Stimulated activated CD4-positive, alpha-beta T cell treated with anti-CD3 and anti-CD28 coated beads, Interleukin-4, amount 100 ng/mL, for 4 hours (primary cell): ENCODE data around the gene KIF26B.

ENCODE experiments used
- DNase-seq, 2 experiments: peaks; one replicate each; pipeline ENCODE4 v3.0.0-alpha.2; 2020

KIF26B gene

DNA sequence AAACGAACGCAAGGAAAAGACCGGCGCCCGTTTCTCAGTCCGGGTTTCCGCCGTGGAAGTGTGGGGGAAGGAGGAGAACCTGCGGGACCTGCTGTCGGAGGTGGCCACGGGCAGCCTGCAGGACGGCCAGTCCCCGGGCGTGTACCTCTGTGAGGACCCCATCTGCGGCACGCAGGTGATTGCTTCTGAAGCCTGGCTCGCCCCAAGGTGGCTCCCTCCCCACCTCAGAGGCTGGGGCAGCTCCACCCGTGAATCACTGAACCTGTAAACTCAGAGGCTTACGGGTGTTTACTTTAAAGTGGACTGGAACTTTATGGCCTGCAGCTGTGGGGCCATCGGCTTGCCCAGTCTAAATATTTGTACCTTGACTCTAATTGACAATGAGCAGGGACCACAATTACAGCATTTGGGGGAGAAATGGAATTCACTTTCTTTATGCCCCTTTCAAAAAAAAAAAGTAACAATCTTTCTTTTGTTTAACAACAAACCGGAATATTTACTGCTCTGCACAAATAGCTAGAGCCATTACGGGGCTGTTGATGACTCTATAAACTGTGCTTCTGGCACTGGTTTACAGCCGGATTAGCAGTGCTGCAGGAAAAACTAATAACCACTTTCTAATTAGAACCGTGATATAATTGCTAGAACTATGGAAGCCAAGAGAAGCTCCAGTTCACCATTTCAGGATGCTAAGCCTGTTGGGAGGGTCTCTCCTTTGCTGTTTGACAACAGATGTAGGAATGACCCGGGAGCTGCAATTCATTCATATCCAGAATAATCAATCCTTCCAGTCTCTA is 454.8 kb downstream of the KIF26B start:
- no peak for DNase-seq

DNA sequence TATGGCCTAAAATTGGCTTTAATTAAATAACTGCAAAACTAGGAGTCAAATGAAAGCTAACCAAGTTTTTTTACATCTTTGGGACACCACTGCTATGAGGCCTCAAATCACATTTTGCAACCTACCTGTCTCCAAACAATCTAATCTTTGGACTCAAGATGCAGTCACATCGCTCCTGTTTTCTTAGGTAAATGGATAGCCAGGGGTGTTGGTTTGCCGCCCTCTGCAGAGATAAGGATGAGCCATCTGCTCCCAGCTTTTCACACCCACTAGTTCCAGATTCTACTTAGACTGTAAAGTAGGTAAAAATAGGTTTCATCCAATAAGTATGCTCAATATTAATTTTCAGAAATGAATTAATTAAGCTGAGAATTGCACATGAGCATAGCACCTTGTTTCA is 456.5 kb downstream of the KIF26B start:
- DNase-seq, result no peak

- no peak for DNase-seq
These were observed 459.7 kb downstream of the KIF26B start for GRCh38 chr1:245614476-245614875.

GRCh38 chr1:245615001-245615400 is 460.2 kb downstream of the KIF26B start:
- no peak for DNase-seq

GRCh38 chr1:245621589-245621988 is 466.8 kb downstream of the KIF26B start:
- DNase-seq, result peak in 1 of 2 experiments; percentile 6

DNA sequence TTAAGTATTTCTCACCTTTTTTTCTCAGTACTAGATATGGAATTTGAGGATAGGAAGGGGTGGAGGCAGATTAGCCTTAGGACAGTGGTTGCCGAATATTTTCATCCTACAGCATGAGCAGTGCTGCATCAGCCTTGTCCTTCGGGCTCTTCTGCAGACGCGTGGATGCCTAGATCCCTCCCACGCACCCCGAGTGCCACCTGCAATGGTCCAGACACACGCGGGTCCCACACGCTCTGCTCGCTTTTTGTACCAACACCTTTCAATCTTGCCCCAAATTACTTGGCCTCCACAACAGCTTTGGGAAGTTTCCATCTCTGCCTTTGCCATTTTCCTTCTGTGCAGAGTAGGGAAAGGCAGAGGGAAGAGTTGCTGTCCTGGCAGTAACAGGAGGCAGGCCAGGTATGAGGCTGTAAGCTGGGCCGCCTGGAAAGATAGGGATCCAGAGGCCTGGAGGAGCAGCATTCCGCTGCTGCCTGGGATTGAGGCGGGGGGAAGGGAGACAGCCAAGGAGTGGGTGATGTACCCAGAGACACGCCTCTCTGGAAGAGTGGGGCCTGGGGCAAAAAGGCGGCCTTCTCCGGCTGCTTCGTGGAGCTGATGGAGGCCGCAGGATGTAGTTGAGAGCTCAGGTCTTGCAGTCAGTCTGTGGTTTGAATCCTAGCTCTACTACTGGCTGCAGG is 467.7 kb downstream of the KIF26B start:
- DNase-seq, result no peak

GRCh38 chr1:245641384-245641783 is 486.6 kb downstream of the KIF26B start:
- no peak for DNase-seq

GRCh38 chr1:245645406-245645805 is 490.6 kb downstream of the KIF26B start:
- DNase-seq, result no peak

GRCh38 chr1:245645894-245646293 is 491.1 kb downstream of the KIF26B start:
- DNase-seq, result no peak

DNA sequence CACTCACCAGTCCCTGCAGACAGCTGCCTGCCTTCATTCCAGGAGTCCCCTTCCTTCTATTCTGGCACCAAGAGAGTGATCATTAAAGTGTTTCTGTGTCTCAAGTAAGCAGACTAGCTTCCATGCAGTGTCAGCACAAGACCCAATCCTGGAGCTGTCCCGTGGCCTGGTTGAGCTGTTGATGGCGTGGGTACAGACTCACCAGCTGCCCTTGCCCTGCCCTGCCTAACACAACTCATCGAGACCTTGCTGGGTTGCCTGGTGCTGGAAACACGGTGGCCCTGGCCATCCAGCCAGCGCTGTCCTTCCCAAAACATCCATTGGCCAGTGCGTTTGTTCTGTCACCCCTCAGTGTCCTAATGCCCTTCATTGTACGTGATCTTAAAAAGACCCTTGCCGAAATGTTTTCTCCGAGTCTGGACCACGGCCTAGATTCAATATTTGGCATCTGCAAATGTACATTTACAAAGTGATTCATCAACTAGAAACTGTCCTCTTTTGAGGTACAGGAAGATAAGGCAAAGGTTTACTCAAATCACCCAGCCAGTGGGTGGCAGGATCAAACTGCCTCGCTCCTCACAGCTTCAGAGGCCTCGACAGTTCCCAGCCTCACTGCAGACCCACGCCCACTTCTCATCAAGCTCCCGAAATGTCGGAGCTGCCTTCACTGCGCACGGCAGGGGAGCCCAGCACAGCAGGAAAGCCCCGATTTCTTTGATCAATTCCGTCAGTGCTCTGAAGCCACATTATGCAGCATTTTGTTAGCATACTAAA is 494.2 kb downstream of the KIF26B start:
- DNase-seq, result no peak

GRCh38 chr1:245649666-245650065 is 494.9 kb downstream of the KIF26B start:
- DNase-seq, result no peak

GRCh38 chr1:245650441-245650960 is 495.7 kb downstream of the KIF26B start:
- no peak for DNase-seq

- DNase-seq, result no peak
These were observed 496.3 kb downstream of the KIF26B start for GRCh38 chr1:245651093-245651492.

DNA sequence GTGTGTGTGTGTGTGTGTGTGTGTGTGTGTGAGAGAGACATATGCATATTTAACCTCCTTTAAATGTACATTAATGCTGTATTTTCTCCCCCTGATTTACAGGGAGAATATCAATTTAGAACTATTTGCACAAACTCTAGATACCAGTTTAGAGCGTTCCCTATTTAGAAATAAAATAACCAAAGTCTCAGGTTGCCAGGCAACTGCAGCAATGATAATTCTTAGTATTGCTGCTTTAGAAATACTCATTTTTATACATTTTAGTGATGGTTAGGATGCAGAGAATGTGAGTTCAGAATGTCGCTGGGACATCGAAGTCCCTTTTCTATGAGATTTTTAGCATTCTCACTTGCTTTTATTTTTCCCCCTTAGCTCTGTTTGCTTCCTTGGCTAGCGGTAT is 497.3 kb downstream of the KIF26B start:
- no peak for DNase-seq

- no peak for DNase-seq
These were observed 498.1 kb downstream of the KIF26B start for GRCh38 chr1:245652660-245653427.

- DNase-seq, result no peak
These were observed 499.8 kb downstream of the KIF26B start for GRCh38 chr1:245654460-245655050.

- no peak for DNase-seq
These were observed 501.5 kb downstream of the KIF26B start for GRCh38 chr1:245656189-245656717.

- no peak for DNase-seq
These were observed 502.6 kb downstream of the KIF26B start for GRCh38 chr1:245657371-245657770.

DNA sequence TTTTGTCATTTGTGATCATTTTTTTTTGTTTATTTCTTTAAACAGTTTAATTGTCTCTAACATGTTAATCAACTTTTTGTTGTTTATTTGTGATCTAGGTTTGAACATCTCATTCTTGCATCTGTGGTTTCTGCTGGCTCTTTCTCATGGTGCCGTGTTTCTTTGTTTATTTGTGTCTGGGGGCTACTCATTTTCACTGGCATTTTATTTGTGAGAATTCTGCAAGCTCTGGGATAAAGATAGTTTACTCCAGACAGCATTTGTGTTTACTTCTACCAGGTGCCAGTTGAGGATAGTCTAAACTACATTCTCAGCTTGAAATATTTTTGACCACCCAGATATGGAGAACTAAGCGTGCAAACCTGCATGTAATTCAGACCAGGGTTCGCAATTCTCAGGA is 508.6 kb downstream of the KIF26B start:
- no peak for DNase-seq

DNA sequence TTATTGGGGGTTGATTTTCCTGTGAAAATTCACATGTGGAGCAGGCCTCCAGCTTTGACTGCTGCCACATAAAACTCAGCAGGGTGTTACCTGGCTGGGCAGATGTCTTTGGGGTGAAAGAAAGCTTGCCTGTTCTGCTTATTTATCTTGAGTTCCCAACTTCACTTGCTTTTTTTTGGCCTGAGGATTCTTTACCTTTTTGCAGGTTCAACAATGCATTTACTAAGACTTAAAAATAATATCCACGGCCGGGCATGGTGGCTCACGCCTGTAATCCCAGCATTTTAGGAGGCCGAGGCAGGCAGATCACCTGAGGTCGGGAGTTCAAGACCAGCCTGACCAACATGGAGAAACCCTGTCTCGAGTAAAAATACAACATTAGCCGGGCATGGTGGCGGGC is 509.1 kb downstream of the KIF26B start:
- DNase-seq, result no peak

GRCh38 chr1:245666412-245666811 is 511.6 kb downstream of the KIF26B start:
- no peak for DNase-seq

DNA sequence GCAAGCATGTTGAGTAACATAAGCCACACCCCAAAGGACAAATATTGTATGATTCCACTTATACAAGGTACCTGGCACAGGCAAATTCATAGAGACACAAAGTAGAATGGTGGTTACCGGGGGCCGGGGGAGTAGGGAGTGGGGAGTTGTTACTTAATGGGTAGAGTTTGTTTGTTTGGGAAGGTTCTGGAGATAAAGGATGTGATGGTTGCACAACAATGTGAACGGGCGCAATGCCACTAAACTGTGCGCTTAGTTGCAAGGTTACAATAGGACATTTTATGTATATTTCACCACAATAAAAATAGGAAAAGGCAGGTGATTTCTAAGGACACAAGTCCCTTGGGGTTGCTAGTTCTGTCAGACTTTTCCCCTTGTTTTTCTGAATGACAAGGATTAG is 516.6 kb downstream of the KIF26B start:
- DNase-seq, result no peak
